ENCODE results near the gene TMEM201. TPM values are rescaled to one million over a fixed set of nuclear protein-coding genes. Genes with fewer than 3 reads are reported as not detected.
A peak's percentile ranks its signal among the peaks of the same experiment; 100 is the strongest.

The TMEM201 gene
- total and polyA plus RNA-seq, 2 of the 13 experiments (the other 11 are each of a cell fraction or from before 2014, with no cell fraction given): 1.5 to 8.2 TPM

DNA sequence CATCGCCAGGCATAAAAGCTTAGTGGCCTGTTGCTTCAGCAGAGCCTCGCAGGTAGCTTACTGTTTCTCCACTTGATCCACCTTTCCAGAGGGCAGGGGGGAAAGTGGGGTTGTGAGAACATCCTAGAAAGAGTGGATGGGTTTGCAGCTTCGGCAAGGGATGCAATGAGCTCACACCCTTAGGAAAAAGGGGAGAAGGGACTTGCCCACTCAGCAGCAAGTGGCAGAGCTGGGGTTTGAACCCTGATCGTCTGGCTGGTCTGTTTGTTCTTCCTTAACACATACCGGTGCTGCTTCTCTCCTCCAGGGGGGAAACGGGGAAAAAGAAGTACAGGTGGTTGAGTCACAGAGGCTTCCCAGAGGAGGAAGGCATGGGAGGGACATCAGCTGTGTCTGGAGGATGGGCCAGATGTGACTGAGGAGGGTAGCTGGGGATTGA is 1.0 kb downstream of the TMEM201 start (continued):
- TF ChIP-seq BCLAF1 (IDR thresholded peaks at IDR 0.05): no peak
- TF ChIP-seq, protein P1, sequence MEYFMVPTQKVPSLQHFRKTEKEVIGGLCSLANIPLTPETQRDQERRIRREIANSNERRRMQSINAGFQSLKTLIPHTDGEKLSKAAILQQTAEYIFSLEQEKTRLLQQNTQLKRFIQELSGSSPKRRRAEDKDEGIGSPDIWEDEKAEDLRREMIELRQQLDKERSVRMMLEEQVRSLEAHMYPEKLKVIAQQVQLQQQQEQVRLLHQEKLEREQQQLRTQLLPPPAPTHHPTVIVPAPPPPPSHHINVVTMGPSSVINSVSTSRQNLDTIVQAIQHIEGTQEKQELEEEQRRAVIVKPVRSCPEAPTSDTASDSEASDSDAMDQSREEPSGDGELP (IDR thresholded peaks at IDR 0.05; ENCODE audit: borderline replicate concordance, low read depth): peak; percentile 12; the same call in 1 of the 2 replicates

DNA sequence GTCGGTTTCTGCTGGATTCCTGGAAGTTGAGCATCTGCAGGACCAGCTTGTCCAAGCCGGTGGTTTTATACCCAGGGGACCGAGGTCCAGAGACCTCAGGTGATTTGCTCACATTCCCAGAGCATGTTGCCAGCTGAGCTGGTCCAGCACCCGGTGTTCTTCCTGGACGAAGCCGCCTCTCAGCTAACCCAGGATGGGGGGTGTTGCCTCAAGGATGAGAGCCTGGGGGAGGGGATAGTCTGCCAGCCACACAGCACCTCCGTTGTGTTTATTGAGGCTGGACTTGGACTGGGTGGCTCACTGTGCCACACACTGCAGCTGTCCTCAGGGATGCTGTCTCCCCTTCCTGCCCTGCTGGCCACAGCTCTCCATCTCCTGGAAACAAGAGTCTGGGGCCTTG is 1.5 kb downstream of the TMEM201 start:
- peaks cover 55% of the 10 kb centered on the region for H3K79me2 ChIP-seq (ENCODE audit: insufficient read depth, low read length)
- H2AFZ ChIP-seq (ENCODE audit: low read length): no peak overlapping the region
- BruUV-seq (replicated peaks): no TSS peak
- ChIA-PET POLR2A (interaction anchor here (0.9 to 1.4 kb wide), 2 partner anchors 52 to 127 kb away, joined by 3 to 4 read pairs; no protein-coding TSS in a partner anchor), CTCF (ENCODE audit: low intra/inter-chr PET ratio, low total read pairs) (no interaction called here)
- H3K4me1 ChIP-seq (ENCODE audit: insufficient read depth, low read length): peaks cover 56% of the 10 kb centered on the region
- peak overlapping the region; percentile 72 for H3K9ac ChIP-seq (ENCODE audit: insufficient read depth, low read depth, low read length)
- H3K36me3 ChIP-seq (replicated peaks in 1 of 2; ENCODE audit: control insufficient read depth in 1 of 2, insufficient read depth in 2 of 2, low read length in 2 of 2): peaks cover 0 to 6% of the 10 kb centered on the region in 2 experiments; a peak in 2 of 5 replicates
- no peaks in the 10 kb centered on the region for H3K9me3 ChIP-seq (ENCODE audit: low read length)
- DNase-seq (ENCODE audit: low spot score) (no peak), ATAC-seq (no peak), FAIRE-seq (no peak)
- H3K27ac ChIP-seq (ENCODE audit: extremely low read length, insufficient read depth, low read length): peak overlapping the region; percentile 35
- TF ChIP-seq ZNF33A (CRISPR knock-in tag; IDR thresholded peaks at IDR 0.05; ENCODE audit: borderline replicate concordance) (no peak), HNF4G (IDR thresholded peaks at IDR 0.05; ENCODE audit: borderline replicate concordance, low read depth, low read length) (no peak), HNF4G (CRISPR knock-in tag; IDR thresholded peaks at IDR 0.05; ENCODE audit: borderline replicate concordance, low read depth) (no peak), NR2F2 (IDR thresholded peaks at IDR 0.05; ENCODE audit: borderline replicate concordance, low read depth) (no peak), ZNF350 (CRISPR knock-in tag; IDR thresholded peaks at IDR 0.05; ENCODE audit: borderline replicate concordance, low read depth) (no peak), ATF1 (CRISPR knock-in tag; IDR thresholded peaks at IDR 0.05) (no peak), NFRKB (IDR thresholded peaks at IDR 0.05) (no peak), ZFP37 (CRISPR knock-in tag; IDR thresholded peaks at IDR 0.05; ENCODE audit: borderline replicate concordance) (no peak), ZNF160 (CRISPR knock-in tag; IDR thresholded peaks at IDR 0.05) (no peak), MYPOP (CRISPR knock-in tag; IDR thresholded peaks at IDR 0.05) (no peak)
- H3K27me3 ChIP-seq (ENCODE audit: control insufficient read depth in 1 of 2, insufficient read depth in 2 of 2, low read length in 2 of 2): no peaks in the 10 kb centered on the region
- intact Hi-C loops (cut with micrococcal nuclease; ENCODE audit: unreplicated experiment): no loop called here
- H3K4me2 ChIP-seq (ENCODE audit: low read depth, low read length): peak overlapping the region; percentile 92
- peak overlapping the region in 2 of 3 experiments; percentile 70 to 82; a peak in 4 of 6 replicates for H3K4me3 ChIP-seq (replicated peaks in 1 of 3; ENCODE audit: insufficient read depth in 1 of 3, low read depth in 2 of 3, low read length in 3 of 3)
- in situ Hi-C loops (cut with HindIII; ENCODE audit: extremely low pct_ligation_motif_present, low pct_unique_long_range_greater_than_20kb): no loop called here
- no CpG with 5 or more reads among the region's 7 CpGs for WGBS (ENCODE audit: low lambda C conversion rate)
- peaks cover 27% of the 10 kb centered on the region for H4K20me1 ChIP-seq (ENCODE audit: insufficient read depth, low read length)
